Hematopoietic multipotent progenitor cell treated with erythropoietin and hydrocortisone succinate and interleukin-3 and kit ligand, for 6 days (in vitro differentiated cells): ENCODE data around the gene VTA1.
"Not testable (repeated sequence)": the region's sequence is repeated elsewhere in the genome, so short reads cannot be mapped to it uniquely, and the experiment has no call there.

Source experiments
- DNase-seq: peaks from one replicate; pipeline ENCODE4 v3.0.0-alpha.2; 2015

VTA1 gene

GRCh38 chr6:142146828-142147662, at the start of gene VTA1, which contains the start of gene NMBR:
Gene VTA1, plus strand, starts transcription at chr6:142147263. Its CDS starts 25 bp downstream, at chr6:142147288.
Gene NMBR, minus strand, starts transcription at chr6:142147122. Its CDS starts 58,464 bp downstream, at chr6:142088658.
- DNase-seq: peak; percentile 99

- not testable (repeated sequence) for DNase-seq
Observed at GRCh38 chr6:142104820-142105219, 42.2 kb upstream of the VTA1 start.

GRCh38 chr6:142110820-142111219, 36.2 kb upstream of the VTA1 start:
- DNase-seq: not testable (repeated sequence)

- DNase-seq: peak; percentile 88
Observed at GRCh38 chr6:142112451-142113061, 34.5 kb upstream of the VTA1 start.

GRCh38 chr6:142117366-142117765, 29.7 kb upstream of the VTA1 start:
- DNase-seq: no peak

GRCh38 chr6:142118328-142118727, 28.7 kb upstream of the VTA1 start:
- no peak for DNase-seq

- DNase-seq: no peak
Observed at GRCh38 chr6:142118925-142119324, 28.1 kb upstream of the VTA1 start.

GRCh38 chr6:142121342-142121741, 25.7 kb upstream of the VTA1 start:
- no peak for DNase-seq

GRCh38 chr6:142130814-142131213, 16.2 kb upstream of the VTA1 start:
- no peak for DNase-seq

GRCh38 chr6:142132625-142133024, 14.4 kb upstream of the VTA1 start, which contains the start of gene GJE1:
Gene GJE1, plus strand, starts transcription at chr6:142132925. Its CDS starts 234 bp downstream, at chr6:142133159.
- no peak for DNase-seq

GRCh38 chr6:142138876-142139275, 8.2 kb upstream of the VTA1 start:
- DNase-seq: no peak

GRCh38 chr6:142141531-142141930, 5.5 kb upstream of the VTA1 start:
- not testable (repeated sequence) for DNase-seq

- DNase-seq: no peak
Observed at GRCh38 chr6:142152746-142153145, 5.7 kb downstream of the VTA1 start.

GRCh38 chr6:142153196-142153595, 6.1 kb downstream of the VTA1 start:
- DNase-seq: no peak

- DNase-seq: no peak
Observed at GRCh38 chr6:142154336-142154735, 7.3 kb downstream of the VTA1 start.

GRCh38 chr6:142155091-142155490, 8.0 kb downstream of the VTA1 start:
- DNase-seq: no peak

- DNase-seq: peak; percentile 77
Observed at GRCh38 chr6:142155895-142156757, 9.1 kb downstream of the VTA1 start.

- DNase-seq: not testable (repeated sequence)
Observed at GRCh38 chr6:142156758-142157068, 9.7 kb downstream of the VTA1 start.

- DNase-seq: no peak
Observed at GRCh38 chr6:142162780-142163179, 15.7 kb downstream of the VTA1 start.

- no peak for DNase-seq
Observed at GRCh38 chr6:142165227-142165626, 18.2 kb downstream of the VTA1 start.

GRCh38 chr6:142167071-142167470, 20.0 kb downstream of the VTA1 start:
- DNase-seq: no peak

- no peak for DNase-seq
Observed at GRCh38 chr6:142167486-142167885, 20.4 kb downstream of the VTA1 start.

GRCh38 chr6:142171351-142171750, 24.3 kb downstream of the VTA1 start:
- no peak for DNase-seq
